Muscle of arm (tissue), 14 donors: ENCODE data around the gene NCMAP. TPM values are rescaled to one million over a fixed set of nuclear protein-coding genes. Genes with fewer than 3 reads are reported as not detected.
"Not testable (repeated sequence)": the region's sequence is repeated elsewhere in the genome, so short reads cannot be mapped to it uniquely, and the experiment has no call there.

Experiments used
- DNase-seq: peaks from one replicate; pipeline ENCODE4 v3.0.0-alpha.2; 2013
- long read RNA-seq, 11 donors: transcript quantifications; one replicate each; lab custom pipeline, GENCODE V29; 2026
- polyA plus RNA-seq, 12 donors: library from polyadenylated mRNA; unstranded; fragments of 120-200 nt; gene quantifications; one replicate each; pipeline ENCODE4 v1.2.1, GENCODE V29; 2013; ENCODE audit not compliant: insufficient read length in 12 of 12

NCMAP gene
- under 1 TPM in 6 of 12 donors, not detected in 6; 0.04 to 0.26 (median 0.15) TPM for polyA plus RNA-seq
- long read RNA-seq, donor 1, transcript NCMAP-201 (4 exons, 3,953 nt) = major isoform, 8 of 8 reads
- long read RNA-seq, donor 1, partial matches to known transcripts = 0 of 8 reads
- long read RNA-seq, donor 1, other reads (novel, unspliced or antisense) = 0 of 8 reads
- long read RNA-seq, donor 2 = 0 reads
- long read RNA-seq, donor 3 = 0 reads
- long read RNA-seq, donor 4 = 0 reads
- long read RNA-seq, donor 5 = 0 reads
- long read RNA-seq, donor 6 = 0 reads
- long read RNA-seq, donor 7 = 0 reads
- long read RNA-seq, donor 8 = 0 reads
- long read RNA-seq, donor 9 = 0 reads
- long read RNA-seq, donor 10 = 0 reads
- long read RNA-seq, donor 11 = 0 reads

- DNase-seq = no peak
Measured at GRCh38 chr1:24555591-24556413, at the start of gene NCMAP. NCMAP (plus strand) TSS chr1:24556087; CDS start chr1:24595431, 39,344 bp downstream.

- DNase-seq = no peak
Measured at GRCh38 chr1:24506691-24507381, 49.1 kb upstream of the NCMAP start.

- no peak for DNase-seq
Measured at GRCh38 chr1:24507405-24507804, 48.5 kb upstream of the NCMAP start.

- DNase-seq = no peak
Measured at GRCh38 chr1:24508911-24509310, 47.0 kb upstream of the NCMAP start.

- DNase-seq = no peak
Measured at GRCh38 chr1:24513706-24514105, 42.2 kb upstream of the NCMAP start.

GRCh38 chr1:24514946-24515345, 40.9 kb upstream of the NCMAP start:
- DNase-seq = no peak

GRCh38 chr1:24515671-24516209, 40.1 kb upstream of the NCMAP start:
- DNase-seq = not testable (repeated sequence)

- DNase-seq = no peak
Measured at GRCh38 chr1:24516506-24516905, 39.4 kb upstream of the NCMAP start.

- DNase-seq = no peak
Measured at GRCh38 chr1:24517898-24518297, 38.0 kb upstream of the NCMAP start.

- DNase-seq = not testable (repeated sequence)
Measured at GRCh38 chr1:24520282-24520681, 35.6 kb upstream of the NCMAP start.

GRCh38 chr1:24525606-24526005, 30.3 kb upstream of the NCMAP start:
- DNase-seq = no peak

GRCh38 chr1:24526045-24526444, 29.8 kb upstream of the NCMAP start:
- no peak for DNase-seq

- no peak for DNase-seq
Measured at GRCh38 chr1:24526940-24527542, 28.8 kb upstream of the NCMAP start.

GRCh38 chr1:24528744-24529143, 27.1 kb upstream of the NCMAP start:
- no peak for DNase-seq

GRCh38 chr1:24529292-24529691, 26.6 kb upstream of the NCMAP start:
- not testable (repeated sequence) for DNase-seq

GRCh38 chr1:24535021-24535424, 20.9 kb upstream of the NCMAP start:
- no peak for DNase-seq

- no peak for DNase-seq
Measured at GRCh38 chr1:24535778-24536177, 20.1 kb upstream of the NCMAP start.

GRCh38 chr1:24536391-24536840, 19.5 kb upstream of the NCMAP start:
- DNase-seq = no peak

- DNase-seq = no peak
Measured at GRCh38 chr1:24540051-24540905, 15.6 kb upstream of the NCMAP start.

GRCh38 chr1:24540906-24541710, 14.8 kb upstream of the NCMAP start:
- no peak for DNase-seq
